ENCODE measurements around the gene CD99. TPM values are rescaled to one million over a fixed set of nuclear protein-coding genes. Genes with fewer than 3 reads are reported as not detected.
A peak's percentile ranks its signal among the peaks of the same experiment; 100 is the strongest.
"Not testable (repeated sequence)": the region's sequence is repeated elsewhere in the genome, so short reads cannot be mapped to it uniquely, and the experiment has no call there.

Gene CD99
- total RNA-seq, 2 donors from 2014 or later: 126 to 183 TPM

DNA sequence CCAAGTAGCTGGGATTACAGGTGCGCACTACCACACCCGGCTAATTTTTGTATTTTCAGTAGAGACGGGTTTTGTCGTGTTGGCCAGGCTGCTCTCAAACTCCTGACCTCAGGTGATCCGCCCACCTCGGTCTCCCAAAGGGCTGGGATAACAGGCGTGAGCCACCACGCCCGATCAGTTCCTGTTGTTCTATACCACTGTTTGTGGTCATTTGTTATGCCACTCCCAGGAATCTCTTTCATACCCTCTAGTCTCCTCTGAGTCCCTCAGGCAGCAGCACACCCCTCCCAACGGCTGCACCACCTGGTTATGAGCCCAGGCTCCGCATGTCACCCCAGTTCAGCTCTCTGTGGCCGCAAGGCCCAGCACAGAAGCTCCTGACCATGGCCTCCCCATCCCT lies 17.5 kb upstream of the CD99 start:
- WGBS, 2 donors: 94 to 95% methylated on average over 12 of the region's 12 CpGs
- intact Hi-C loops (cut with DNase I): no loop called here
- Histone ChIP-seq H3K36me3 (replicated peaks in 1 of 2; ENCODE audit: insufficient read depth in 1 of 2, low read depth in 2 of 2) (no peaks in the 10 kb centered on the region), H3K27ac (no peak overlapping the region), H3K4me1 (no peaks in the 10 kb centered on the region), H3K9me3 (no peaks in the 10 kb centered on the region), H3K4me3 (no peak overlapping the region), H3K27me3 (no peaks in the 10 kb centered on the region)
- DNase-seq (no peak), ATAC-seq (no peak)
- no peak for TF ChIP-seq POLR2A (IDR thresholded peaks at IDR 0.05)
- TF ChIP-seq, protein P1, sequence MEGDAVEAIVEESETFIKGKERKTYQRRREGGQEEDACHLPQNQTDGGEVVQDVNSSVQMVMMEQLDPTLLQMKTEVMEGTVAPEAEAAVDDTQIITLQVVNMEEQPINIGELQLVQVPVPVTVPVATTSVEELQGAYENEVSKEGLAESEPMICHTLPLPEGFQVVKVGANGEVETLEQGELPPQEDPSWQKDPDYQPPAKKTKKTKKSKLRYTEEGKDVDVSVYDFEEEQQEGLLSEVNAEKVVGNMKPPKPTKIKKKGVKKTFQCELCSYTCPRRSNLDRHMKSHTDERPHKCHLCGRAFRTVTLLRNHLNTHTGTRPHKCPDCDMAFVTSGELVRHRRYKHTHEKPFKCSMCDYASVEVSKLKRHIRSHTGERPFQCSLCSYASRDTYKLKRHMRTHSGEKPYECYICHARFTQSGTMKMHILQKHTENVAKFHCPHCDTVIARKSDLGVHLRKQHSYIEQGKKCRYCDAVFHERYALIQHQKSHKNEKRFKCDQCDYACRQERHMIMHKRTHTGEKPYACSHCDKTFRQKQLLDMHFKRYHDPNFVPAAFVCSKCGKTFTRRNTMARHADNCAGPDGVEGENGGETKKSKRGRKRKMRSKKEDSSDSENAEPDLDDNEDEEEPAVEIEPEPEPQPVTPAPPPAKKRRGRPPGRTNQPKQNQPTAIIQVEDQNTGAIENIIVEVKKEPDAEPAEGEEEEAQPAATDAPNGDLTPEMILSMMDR (IDR thresholded peaks at IDR 0.05): no peak

DNA sequence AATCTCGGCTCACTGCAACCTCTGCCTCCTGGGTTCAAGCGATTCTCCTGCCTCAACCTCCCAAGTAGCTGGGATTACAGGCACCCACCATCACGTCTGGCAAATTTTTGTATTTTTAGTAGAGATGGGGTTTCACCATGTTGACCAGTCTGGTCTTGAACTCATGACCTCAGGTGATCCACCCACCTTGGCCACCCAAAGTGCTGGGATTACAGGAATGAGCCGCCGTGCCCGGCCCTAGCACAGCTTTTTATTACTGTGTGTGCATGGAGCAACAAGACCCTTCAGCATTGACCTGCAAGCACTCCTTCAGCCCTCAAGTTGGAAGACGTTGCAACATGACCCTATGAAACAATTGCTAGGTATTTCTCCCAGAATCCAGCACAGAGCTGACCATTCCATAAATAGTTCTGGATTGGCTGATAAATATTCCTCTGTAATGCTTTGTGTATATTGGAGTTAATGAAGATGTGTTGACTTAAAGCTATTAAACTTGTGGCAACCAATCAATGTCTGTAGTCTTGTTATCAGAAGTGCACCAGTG lies 15.4 kb upstream of the CD99 start:
- intact Hi-C loops (cut with DNase I); H3K36me3 ChIP-seq (replicated peaks in 1 of 2; ENCODE audit: insufficient read depth in 1 of 2, low read depth in 2 of 2); DNase-seq; ATAC-seq; H3K27ac ChIP-seq; H3K4me3 ChIP-seq; H3K9me3 ChIP-seq; H3K4me1 ChIP-seq; H3K27me3 ChIP-seq: not testable (repeated sequence)
- WGBS, 2 donors: 84 to 100% methylated on average over 1 to 4 of the region's 7 CpGs

DNA sequence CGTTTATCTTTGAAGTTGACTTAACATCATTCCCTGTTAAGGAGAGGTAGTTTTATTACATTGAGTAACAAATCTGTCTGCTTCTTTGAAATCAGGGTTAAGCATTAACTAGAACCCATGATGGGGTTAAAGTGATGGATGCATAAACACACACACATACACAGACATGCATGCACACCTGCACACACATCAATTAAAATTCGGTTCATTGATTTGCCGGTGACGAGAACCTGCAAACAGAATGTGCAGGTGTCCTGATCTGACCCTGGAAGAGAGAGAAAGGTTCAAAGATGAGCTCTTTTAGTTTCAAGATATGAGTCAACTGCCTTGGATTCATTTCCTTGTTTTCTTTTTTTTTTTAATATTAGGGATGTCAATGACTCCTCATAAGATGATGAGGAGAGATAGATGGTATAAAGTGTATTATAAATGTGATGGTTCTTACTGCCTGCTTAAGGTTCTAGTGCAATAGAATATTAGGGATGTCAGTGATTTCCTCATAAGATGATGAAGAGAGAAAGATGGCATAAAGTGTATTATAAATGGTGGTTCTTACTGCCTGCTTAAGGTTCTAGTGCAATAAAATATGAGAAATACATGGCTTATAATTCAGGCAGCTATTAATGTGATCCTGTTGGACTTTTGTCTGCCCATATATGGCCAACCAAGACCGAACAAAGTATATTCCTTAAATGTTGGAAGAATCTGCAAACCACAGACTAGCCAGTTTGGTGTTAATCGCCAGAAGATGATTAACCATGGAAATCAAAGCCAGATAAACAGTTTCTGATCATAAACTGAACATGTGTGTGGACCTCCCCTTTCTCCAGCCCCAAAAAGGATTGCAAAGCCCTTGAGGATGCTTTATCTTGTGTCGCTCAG lies 14.1 kb upstream of the CD99 start:
- no peaks in the 10 kb centered on the region for H3K36me3 ChIP-seq (replicated peaks in 1 of 2; ENCODE audit: insufficient read depth in 1 of 2, low read depth in 2 of 2)
- H3K9me3 ChIP-seq: no peaks in the 10 kb centered on the region
- no peak for TF ChIP-seq POLR2A (IDR thresholded peaks at IDR 0.05)
- TF ChIP-seq, protein P1 (IDR thresholded peaks at IDR 0.05): no peak
- no peak for ATAC-seq
- no peak for DNase-seq
- H3K27ac ChIP-seq: no peak overlapping the region
- intact Hi-C loops (cut with DNase I): no loop called here
- no peaks in the 10 kb centered on the region for H3K4me1 ChIP-seq
- no peak overlapping the region for H3K4me3 ChIP-seq
- H3K27me3 ChIP-seq: no peaks in the 10 kb centered on the region
- WGBS, 2 donors: 49 to 65% methylated on average over 7 of the region's 7 CpGs

DNA sequence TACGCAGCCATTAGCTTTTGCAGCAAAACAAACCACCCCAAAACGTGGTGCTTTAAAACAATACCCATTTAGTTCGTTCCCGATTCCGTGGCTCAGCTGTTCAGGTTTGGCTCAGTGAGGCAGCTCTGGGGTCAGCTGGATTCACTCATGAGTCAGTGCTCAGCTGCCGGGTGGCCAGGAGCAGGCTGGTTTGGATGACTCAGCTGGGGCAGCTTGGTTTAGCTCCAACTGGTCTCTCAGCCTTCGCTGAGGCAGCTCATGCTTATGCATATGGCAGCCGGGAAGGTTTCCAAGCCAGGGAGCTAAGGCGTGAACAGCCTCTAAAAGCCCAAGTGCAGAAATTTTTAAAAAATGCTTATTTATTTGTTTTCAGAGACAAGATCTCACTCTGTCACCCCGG lies 13.3 kb upstream of the CD99 start:
- Histone ChIP-seq H3K9me3 (no peaks in the 10 kb centered on the region), H3K27me3 (no peaks in the 10 kb centered on the region), H3K4me1 (no peaks in the 10 kb centered on the region), H3K4me3 (no peak overlapping the region), H3K36me3 (replicated peaks in 1 of 2; ENCODE audit: insufficient read depth in 1 of 2, low read depth in 2 of 2) (no peaks in the 10 kb centered on the region), H3K27ac (no peak overlapping the region)
- 37 to 100% methylated on average over 1 to 10 of the region's 10 CpGs for WGBS, 2 donors
- peak; percentile 98 for ATAC-seq
- intact Hi-C loops (cut with DNase I): no loop called here
- DNase-seq: peak; percentile 86 to 94 (median 89)
- TF ChIP-seq, protein P1 (IDR thresholded peaks at IDR 0.05): no peak
- no peak for TF ChIP-seq POLR2A (IDR thresholded peaks at IDR 0.05)

DNA sequence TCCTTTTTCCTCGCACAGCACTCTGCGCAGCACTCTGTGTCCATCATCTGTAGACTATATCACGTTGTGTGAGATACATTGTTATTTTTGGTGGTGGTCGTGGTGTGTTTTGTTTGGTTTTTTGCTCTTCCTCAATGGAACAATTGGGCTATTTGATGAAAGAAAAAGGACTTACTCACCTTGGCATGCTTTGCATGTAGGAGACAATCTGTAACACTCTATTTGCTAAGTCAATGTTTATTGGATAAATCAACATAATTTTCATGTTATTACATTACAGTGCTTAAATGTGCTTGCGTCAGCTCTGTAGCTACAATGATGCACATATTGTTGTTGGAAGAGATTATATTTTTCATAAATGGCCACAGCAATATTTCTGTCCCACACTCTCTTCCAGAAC lies 12.5 kb upstream of the CD99 start:
- Histone ChIP-seq H3K36me3 (replicated peaks in 1 of 2; ENCODE audit: insufficient read depth in 1 of 2, low read depth in 2 of 2) (no peaks in the 10 kb centered on the region), H3K27ac (no peak overlapping the region), H3K9me3 (no peaks in the 10 kb centered on the region), H3K4me3 (no peak overlapping the region), H3K4me1 (no peaks in the 10 kb centered on the region), H3K27me3 (no peaks in the 10 kb centered on the region)
- ATAC-seq (no peak), DNase-seq (no peak)
- WGBS, 2 donors: 79 to 86% methylated on average over 5 of the region's 5 CpGs
- TF ChIP-seq, protein P1 (IDR thresholded peaks at IDR 0.05): no peak
- no peak for TF ChIP-seq POLR2A (IDR thresholded peaks at IDR 0.05)
- intact Hi-C loops (cut with DNase I): no loop called here

Measured in body of pancreas (tissue), 4 donors.